Upper lobe of left lung (tissue), 6 donors: ENCODE results near the gene CHDH. TPM values are rescaled to one million over a fixed set of nuclear protein-coding genes. Genes with fewer than 3 reads are reported as not detected.

Experiments used
- ATAC-seq, 2 donors: fragments of 200-7000 bp; cut with Tn5 transposase; one replicate each; pipeline ENCODE4 v1.9.1; 2022; ENCODE audit warnings: mild to moderate bottlenecking in 2 of 2, moderate library complexity in 2 of 2; ENCODE audit not compliant: low FRiP score in 2 of 2
- DNase-seq, 2 donors: peaks; one replicate each; pipeline ENCODE4 v3.0.0-alpha.2; 2019 to 2020
- H3K27ac ChIP-seq, 4 donors: fragments of 200-600 bp; sonication (generic); one replicate each; pipeline ENCODE4 v1.5.1; 2016 to 2019
- H3K27me3 ChIP-seq, 4 donors: fragments of 200-600 bp; sonication (generic); one replicate each; pipeline ENCODE4 v1.5.1; 2017 to 2019
- H3K36me3 ChIP-seq, 4 donors: fragments of 200-600 bp; sonication (generic); one replicate each; pipeline ENCODE4 v1.5.1; 2016 to 2019
- H3K4me1 ChIP-seq, 4 donors: fragments of 200-600 bp; sonication (generic); one replicate each; pipeline ENCODE4 v1.5.1; 2018 to 2019
- H3K4me3 ChIP-seq, 4 donors: fragments of 200-600 bp; sonication (generic); one replicate each; pipeline ENCODE4 v1.5.1; 2017 to 2019; ENCODE audit warnings: mild to moderate bottlenecking in 2 of 4, moderate library complexity in 1 of 4
- H3K9me3 ChIP-seq, 4 donors: fragments of 200-600 bp; sonication (generic); one replicate each; pipeline ENCODE4 v1.5.1; 2018 to 2019
- CTCF ChIP-seq, 6 experiments: fragments of 450-650 bp in 4 of 6; fragments of 200-600 bp in 2 of 6; sonication (generic) in 2 of 6; IDR thresholded peaks; one replicate each; pipeline ENCODE4 v1.5.1; 2016 to 2019; ENCODE audit warnings: antibody characterized with exemption in 6 of 6
- EP300 ChIP-seq, 4 donors: sonication (generic); formaldehyde crosslinking; IDR thresholded peaks; one replicate each; pipeline ENCODE4 v1.5.1; 2017; ENCODE audit warnings: antibody characterized with exemption in 4 of 4, control low read depth in 2 of 4
- POLR2A ChIP-seq, 4 donors: fragments of 450-650 bp; IDR thresholded peaks; one replicate each; pipeline ENCODE4 v1.5.1; 2016 to 2017; ENCODE audit warnings: antibody characterized with exemption in 4 of 4, mild to moderate bottlenecking in 2 of 4
- POLR2AphosphoS5 ChIP-seq, 2 donors: sonication (generic); formaldehyde crosslinking; IDR thresholded peaks; one replicate each; pipeline ENCODE4 v1.5.1; 2017; ENCODE audit warnings: antibody characterized with exemption in 2 of 2
- WGBS, 2 donors: methylation state at CpG; one replicate each; pipeline ENCODE4 v1.1.5; 2017 to 2018; 5-methylcytosine and 5-hydroxymethylcytosine counted together
- total RNA-seq, 6 donors: library from RNA; depleted of rRNA in 4 of 6; stranded (reverse); fragments of >200 nt in 4 of 6; gene quantifications; one replicate each; pipeline versions ENCODE4 v1.1.0 to v1.2.1, GENCODE V29; 2016 to 2021
- donor health status: DM: no; HTN: no; CAD: no; lungs with moderate emphysema.
- donor health status: DM: no; HTN: yes; CAD: no; lungs with severe emphysema.

The CHDH gene
- total RNA-seq, 6 donors from 2014 or later, result 9.1 to 20.9 (median 13.9) TPM

- Histone ChIP-seq H3K4me3 (no peak overlapping the region), H3K4me1 (no peaks in the 10 kb centered on the region), H3K36me3 (peaks cover 6 to 77% (median 30%) of the 10 kb centered on the region in 4 donors), H3K27ac (no peak overlapping the region), H3K9me3 (no peaks in the 10 kb centered on the region), H3K27me3 (no peaks in the 10 kb centered on the region)
- DNase-seq (no peak), ATAC-seq (no peak)
- WGBS, 2 donors, result 83 to 93% methylated on average over 1 of the region's 1 CpG
- TF ChIP-seq CTCF (IDR thresholded peaks at IDR 0.05) (no peak), POLR2AphosphoS5 (IDR thresholded peaks at IDR 0.05) (no peak), EP300 (IDR thresholded peaks at IDR 0.05) (no peak), POLR2A (IDR thresholded peaks at IDR 0.05) (no peak)
Measured at GRCh38 chr3:53863145-53863544, 16.9 kb upstream of the CHDH start.

GRCh38 chr3:53862241-53862640 is 16.0 kb upstream of the CHDH start:
- no peaks in the 10 kb centered on the region for H3K27me3 ChIP-seq
- 91 to 97% methylated on average over 3 of the region's 3 CpGs for whole genome bisulfite sequencing, 2 donors
- no peaks in the 10 kb centered on the region for H3K4me1 ChIP-seq
- H3K4me3 ChIP-seq, result no peak overlapping the region
- DNase-seq (no peak), ATAC-seq (no peak)
- peaks cover 6 to 68% (median 24%) of the 10 kb centered on the region in 4 donors for H3K36me3 ChIP-seq
- no peaks in the 10 kb centered on the region for H3K9me3 ChIP-seq
- TF ChIP-seq POLR2A (IDR thresholded peaks at IDR 0.05) (no peak), CTCF (IDR thresholded peaks at IDR 0.05) (no peak), EP300 (IDR thresholded peaks at IDR 0.05) (no peak), POLR2AphosphoS5 (IDR thresholded peaks at IDR 0.05) (no peak)
- no peak overlapping the region for H3K27ac ChIP-seq

DNA sequence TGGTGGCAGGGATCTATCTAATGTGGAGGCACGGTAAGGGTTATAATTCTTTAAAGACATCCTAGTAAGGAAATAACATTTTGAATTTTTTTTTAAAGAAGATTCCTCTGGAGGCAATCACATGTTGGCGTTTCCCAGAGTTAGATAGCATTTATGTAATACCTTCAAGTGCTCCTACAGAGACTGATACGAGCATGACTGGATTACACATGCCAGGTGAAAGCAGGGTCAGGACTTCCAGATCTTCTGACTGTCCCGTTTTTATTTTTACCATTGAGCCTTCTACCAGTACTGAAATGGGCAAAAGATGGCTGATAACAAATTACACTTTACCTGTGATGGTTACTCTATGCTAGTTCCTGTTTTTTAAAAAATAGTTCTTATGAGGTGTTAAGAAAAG is 14.0 kb upstream of the CHDH start:
- ATAC-seq, result no peak

GRCh38 chr3:53859178-53859577 is 13.0 kb upstream of the CHDH start:
- H3K27ac ChIP-seq, result no peak overlapping the region
- no peaks in the 10 kb centered on the region for H3K4me1 ChIP-seq
- H3K9me3 ChIP-seq, result no peaks in the 10 kb centered on the region
- no peak overlapping the region for H3K4me3 ChIP-seq
- no peak for ATAC-seq
- peaks cover 0 to 39% (median 12%) of the 10 kb centered on the region in 4 donors for H3K36me3 ChIP-seq
- no peak for TF ChIP-seq POLR2AphosphoS5 (IDR thresholded peaks at IDR 0.05)
- no peak for TF ChIP-seq CTCF (IDR thresholded peaks at IDR 0.05)
- TF ChIP-seq EP300 (IDR thresholded peaks at IDR 0.05), result no peak
- no peak for TF ChIP-seq POLR2A (IDR thresholded peaks at IDR 0.05)
- 91 to 97% methylated on average over 6 of the region's 6 CpGs for WGBS, 2 donors
- DNase-seq, result no peak
- H3K27me3 ChIP-seq, result no peaks in the 10 kb centered on the region

More for the DNA sequence above, 14.0 kb upstream of the CHDH start:
- H3K27me3 ChIP-seq, result no peaks in the 10 kb centered on the region
- WGBS, 2 donors, result 69 to 88% methylated on average over 4 of the region's 4 CpGs
- no peaks in the 10 kb centered on the region for H3K9me3 ChIP-seq
- TF ChIP-seq POLR2AphosphoS5 (IDR thresholded peaks at IDR 0.05) (no peak), POLR2A (IDR thresholded peaks at IDR 0.05) (no peak), CTCF (IDR thresholded peaks at IDR 0.05) (no peak), EP300 (IDR thresholded peaks at IDR 0.05) (no peak)
- no peak overlapping the region for H3K4me3 ChIP-seq
- H3K27ac ChIP-seq, result no peak overlapping the region
- no peak for DNase-seq
- no peaks in the 10 kb centered on the region for H3K4me1 ChIP-seq
- peaks cover 6 to 49% (median 20%) of the 10 kb centered on the region in 4 donors for H3K36me3 ChIP-seq

GRCh38 chr3:53858096-53858741 is 12.0 kb upstream of the CHDH start:
- Histone ChIP-seq H3K36me3 (peaks cover 0 to 29% (median 9%) of the 10 kb centered on the region in 4 donors), H3K27ac (no peak overlapping the region), H3K27me3 (no peaks in the 10 kb centered on the region), H3K4me3 (no peak overlapping the region), H3K4me1 (no peaks in the 10 kb centered on the region), H3K9me3 (no peaks in the 10 kb centered on the region)
- 91 to 95% methylated on average over 7 of the region's 7 CpGs for WGBS, 2 donors
- DNase-seq (no peak), ATAC-seq (no peak)
- TF ChIP-seq CTCF (IDR thresholded peaks at IDR 0.05) (no peak), POLR2A (IDR thresholded peaks at IDR 0.05) (no peak), POLR2AphosphoS5 (IDR thresholded peaks at IDR 0.05) (no peak), EP300 (IDR thresholded peaks at IDR 0.05) (no peak)
